ENCODE results near the gene ACVR1B.

GRCh38 chr12:51915951-51916350 is 35.5 kb upstream of the ACVR1B start:
- TF ChIP-seq POLR2AphosphoS5 (IDR thresholded peaks at IDR 0.05; ENCODE audit: low read depth, low read length) (no peak), TAF1 (IDR thresholded peaks at IDR 0.05; ENCODE audit: low read depth, low read length) (no peak), POLR2A (IDR thresholded peaks at IDR 0.05; ENCODE audit: low read depth, low read length) (no peak)

All from GM12891 (cell line).